Fibroblast of lung (primary cell): Measurements from ENCODE around the gene EFNA5. TPM values are rescaled to one million over a fixed set of nuclear protein-coding genes. Genes with fewer than 3 reads are reported as not detected.

Experiments used
- DNase-seq, 2 donors: peaks; one replicate each; pipeline versions ENCODE4 v3.0.0 to v3.0.0-alpha.2; 2010; ENCODE audit warnings: low read depth in 2 of 2
- H2AFZ ChIP-seq: 2 replicates; pipeline ENCODE4 v1.5.1; 2012; ENCODE audit warnings: low read length, control low read depth, inconsistent platforms
- H3K27ac ChIP-seq: 2 replicates; pipeline ENCODE4 v1.5.1; 2011; ENCODE audit warnings: low read length, control low read depth; ENCODE audit not compliant: insufficient read depth
- H3K27me3 ChIP-seq: 2 replicates; pipeline ENCODE4 v1.5.1; 2011; ENCODE audit warnings: mild to moderate bottlenecking, low read length; ENCODE audit not compliant: control insufficient read depth, insufficient read depth
- H3K36me3 ChIP-seq: 2 replicates; pipeline ENCODE4 v1.5.1; 2011; ENCODE audit warnings: low read length; ENCODE audit not compliant: control insufficient read depth, insufficient read depth
- H3K4me1 ChIP-seq: 2 replicates; pipeline ENCODE4 v1.5.1; 2011; ENCODE audit warnings: low read length; ENCODE audit not compliant: control insufficient read depth, insufficient read depth; ENCODE audit errors: extremely low read depth
- H3K4me2 ChIP-seq: 2 replicates; pipeline ENCODE4 v1.5.1; 2011; ENCODE audit warnings: low read length, control low read depth; ENCODE audit not compliant: insufficient read depth; ENCODE audit errors: extremely low read depth
- H3K4me3 ChIP-seq, 4 experiments: fragments of 200-600 bp in 1 of 4; sonication (generic) in 1 of 4; replicated peaks in 1 of 4; 2 replicates each; pipeline ENCODE4 v1.5.1; 2011 to 2016; ENCODE audit warnings: low read length in 4 of 4, low read depth in 3 of 4, mild to moderate bottlenecking in 3 of 4, control low read depth in 2 of 4, inconsistent platforms in 1 of 4, mixed read lengths in 1 of 4; ENCODE audit not compliant: insufficient read depth in 1 of 4; ENCODE audit errors: control extremely low read depth in 1 of 4
- H3K79me2 ChIP-seq: 2 replicates; pipeline ENCODE4 v1.5.1; 2012; ENCODE audit warnings: mild to moderate bottlenecking, low read length, inconsistent platforms; ENCODE audit not compliant: control insufficient read depth, insufficient read depth
- H3K9ac ChIP-seq: 2 replicates; pipeline ENCODE4 v1.5.1; 2011; ENCODE audit warnings: mild to moderate bottlenecking, low read length, control low read depth; ENCODE audit not compliant: insufficient read depth
- H3K9me3 ChIP-seq: 2 replicates; pipeline ENCODE4 v1.5.1; 2012; ENCODE audit warnings: low read depth, low read length; ENCODE audit not compliant: control insufficient read depth, insufficient read depth
- H4K20me1 ChIP-seq: 2 replicates; pipeline ENCODE4 v1.5.1; 2011; ENCODE audit warnings: low read length; ENCODE audit not compliant: control insufficient read depth, insufficient read depth; ENCODE audit errors: extremely low read depth
- CTCF ChIP-seq, 2 donors: IDR thresholded peaks in 1 of 2; conservative IDR thresholded peaks in 1 of 2; 1 replicate in 1 of 2; 2 replicates in 1 of 2; pipeline ENCODE4 v1.5.1; 2011 to 2012; ENCODE audit warnings: low read length in 2 of 2, control low read depth in 1 of 2, inconsistent platforms in 1 of 2, low read depth in 1 of 2, mild to moderate bottlenecking in 1 of 2
- EZH2 ChIP-seq: IDR thresholded peaks from 2 replicates; pipeline ENCODE4 v1.5.1; 2012; ENCODE audit warnings: low read length, control low read depth, mild to moderate bottlenecking; ENCODE audit errors: missing control alignments
- polyA plus RNA-seq, 2 donors: library from polyadenylated mRNA; depleted of rRNA in 1 of 2; stranded (reverse) in 1 of 2; unstranded in 1 of 2; fragments of >200 nt; gene quantifications; 2 replicates each; pipeline ENCODE4 v1.2.1, GENCODE V29; 2011 to 2012; ENCODE audit warnings: missing spikeins in 1 of 2
- total RNA-seq: library from RNA; depleted of rRNA; stranded (reverse); fragments of >200 nt; gene quantifications from 2 replicates; pipeline ENCODE4 v1.2.1, GENCODE V29; 2014

Gene EFNA5
- total and polyA plus RNA-seq, 2 donors (not counting 1 experiment from before 2014, with no cell fraction given): 3.5 to 3.7 TPM

GRCh38 chr5:107510125-107510524, 160.6 kb downstream of the EFNA5 start:
- H3K36me3 ChIP-seq: no peaks in the 10 kb centered on the region
- no peak overlapping the region for H3K4me2 ChIP-seq

DNA sequence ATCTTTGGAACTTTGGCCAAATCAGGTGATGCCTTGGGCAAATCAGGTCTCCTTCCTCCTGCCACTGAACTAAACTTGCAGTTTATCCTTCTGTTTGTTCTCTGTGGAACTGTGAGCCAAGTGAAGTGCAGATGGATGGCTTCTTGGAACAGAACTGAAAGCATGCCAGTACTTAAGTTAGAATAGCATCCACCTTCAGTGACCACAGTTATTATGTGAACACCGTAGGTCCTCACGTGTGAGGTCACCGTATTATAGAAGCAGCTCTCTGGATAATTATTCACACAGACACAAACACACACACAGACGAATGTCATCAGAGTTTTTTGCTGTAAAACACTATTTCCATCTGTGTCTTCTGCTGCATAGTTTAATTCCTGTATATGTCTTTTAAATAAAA, 162.6 kb downstream of the EFNA5 start:
- H3K9me3 ChIP-seq: no peaks in the 10 kb centered on the region
- no peaks in the 10 kb centered on the region for H4K20me1 ChIP-seq
- H3K27ac ChIP-seq: no peak overlapping the region
- H3K27me3 ChIP-seq: no peaks in the 10 kb centered on the region
- no peak overlapping the region for H3K9ac ChIP-seq
- no peaks in the 10 kb centered on the region for H3K4me1 ChIP-seq
- no peak for DNase-seq
- no peak overlapping the region for H3K4me3 ChIP-seq
- no peaks in the 10 kb centered on the region for H3K79me2 ChIP-seq
- H2AFZ ChIP-seq: no peak overlapping the region
- no peaks in the 10 kb centered on the region for H3K36me3 ChIP-seq
- no peak overlapping the region for H3K4me2 ChIP-seq
- TF ChIP-seq CTCF (conservative IDR thresholded peaks at IDR 0.05 in 1 of 2, IDR thresholded peaks at IDR 0.05 in 1 of 2; ENCODE audit: low read depth in 1 of 2, low read length in 2 of 2): no peak
- TF ChIP-seq EZH2: no peak

More at GRCh38 chr5:107510125-107510524, 160.6 kb downstream of the EFNA5 start:
- Histone ChIP-seq H3K79me2 (no peaks in the 10 kb centered on the region), H3K4me1 (no peaks in the 10 kb centered on the region), H3K27me3 (no peaks in the 10 kb centered on the region), H3K4me3 (no peak overlapping the region), H4K20me1 (no peaks in the 10 kb centered on the region), H3K9ac (no peak overlapping the region), H3K9me3 (no peaks in the 10 kb centered on the region), H3K27ac (no peak overlapping the region), H2AFZ (no peak overlapping the region)
- DNase-seq: no peak
- TF ChIP-seq CTCF (conservative IDR thresholded peaks at IDR 0.05 in 1 of 2, IDR thresholded peaks at IDR 0.05 in 1 of 2; ENCODE audit: low read depth in 1 of 2, low read length in 2 of 2): no peak

DNA sequence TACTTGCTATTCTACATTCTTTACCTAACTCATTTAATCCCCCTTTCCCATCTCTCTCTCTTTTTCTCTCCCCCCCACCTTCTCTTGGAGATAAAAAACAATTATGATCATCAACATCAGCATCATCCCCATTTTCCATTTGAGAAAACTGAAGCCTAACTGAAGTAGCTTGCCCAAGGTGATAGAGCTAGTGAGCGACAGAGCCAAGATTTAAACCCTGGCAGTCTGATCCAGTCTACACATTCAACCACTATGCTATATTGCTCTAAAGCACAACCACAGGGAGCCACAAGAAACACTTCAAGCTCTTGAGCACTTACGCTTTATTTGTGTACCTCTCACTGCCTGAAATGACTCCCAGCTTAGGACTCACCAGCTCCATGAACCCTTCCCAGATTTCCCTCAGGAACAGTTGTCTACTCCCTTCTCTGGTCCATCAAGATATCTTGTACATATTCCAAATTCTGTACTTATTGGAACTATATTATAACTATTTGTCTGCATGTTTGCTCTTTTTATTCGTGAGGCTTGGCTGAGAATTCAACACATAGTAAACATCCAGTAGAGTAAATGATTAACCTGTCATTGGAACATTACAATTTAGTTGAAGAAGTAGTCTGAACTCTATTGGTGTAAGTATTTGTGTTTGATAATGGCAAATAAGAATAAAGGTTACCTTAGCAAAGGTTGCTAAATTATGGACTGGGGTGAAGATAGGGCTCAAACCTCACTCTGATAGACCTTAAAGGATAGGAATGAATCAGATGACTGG, 164.8 kb downstream of the EFNA5 start:
- no peak for TF ChIP-seq EZH2
- no peak for TF ChIP-seq CTCF (conservative IDR thresholded peaks at IDR 0.05 in 1 of 2, IDR thresholded peaks at IDR 0.05 in 1 of 2; ENCODE audit: low read depth in 1 of 2, low read length in 2 of 2)
- no peak overlapping the region for H2AFZ ChIP-seq
- H3K79me2 ChIP-seq: no peaks in the 10 kb centered on the region
- H3K36me3 ChIP-seq: no peaks in the 10 kb centered on the region
- H3K4me2 ChIP-seq: no peak overlapping the region
- H3K27me3 ChIP-seq: no peaks in the 10 kb centered on the region
- H3K4me3 ChIP-seq: no peak overlapping the region
- H3K27ac ChIP-seq: no peak overlapping the region
- H3K9me3 ChIP-seq: no peaks in the 10 kb centered on the region
- DNase-seq: no peak
- no peak overlapping the region for H3K9ac ChIP-seq
- no peaks in the 10 kb centered on the region for H4K20me1 ChIP-seq
- no peaks in the 10 kb centered on the region for H3K4me1 ChIP-seq
